HG02884 (cell line): ENCODE results near the gene TASOR2.
A peak's percentile ranks its signal among the peaks of the same experiment; 100 is the strongest.

Experiments used
- ATAC-seq: cut with Tn5 transposase; IDR thresholded peaks from one replicate; pipeline ENCODE4 v1.9.1; 2021; ENCODE audit warnings: mild to moderate bottlenecking, moderate library complexity; ENCODE audit not compliant: unreplicated experiment

The TASOR2 gene

DNA sequence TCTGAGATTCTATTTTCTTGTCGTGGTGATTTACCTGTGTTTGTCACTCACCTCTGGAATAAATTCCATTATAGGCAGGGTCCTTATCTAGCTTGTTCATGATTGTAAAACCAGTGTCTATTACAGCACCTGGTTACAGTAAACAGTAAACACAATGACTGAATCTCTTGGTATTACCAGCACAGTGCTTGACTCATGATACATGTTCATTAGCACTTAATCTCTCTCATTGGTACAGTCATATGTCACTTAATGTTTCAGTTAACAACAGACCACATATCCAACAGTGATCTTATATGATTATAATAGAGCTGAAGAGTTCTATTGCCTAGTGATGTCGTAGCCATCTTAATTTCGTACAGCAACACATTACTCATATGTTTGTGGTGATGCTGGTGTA is 1.6 kb upstream of the TASOR2 start:
- ATAC-seq = no peak

DNA sequence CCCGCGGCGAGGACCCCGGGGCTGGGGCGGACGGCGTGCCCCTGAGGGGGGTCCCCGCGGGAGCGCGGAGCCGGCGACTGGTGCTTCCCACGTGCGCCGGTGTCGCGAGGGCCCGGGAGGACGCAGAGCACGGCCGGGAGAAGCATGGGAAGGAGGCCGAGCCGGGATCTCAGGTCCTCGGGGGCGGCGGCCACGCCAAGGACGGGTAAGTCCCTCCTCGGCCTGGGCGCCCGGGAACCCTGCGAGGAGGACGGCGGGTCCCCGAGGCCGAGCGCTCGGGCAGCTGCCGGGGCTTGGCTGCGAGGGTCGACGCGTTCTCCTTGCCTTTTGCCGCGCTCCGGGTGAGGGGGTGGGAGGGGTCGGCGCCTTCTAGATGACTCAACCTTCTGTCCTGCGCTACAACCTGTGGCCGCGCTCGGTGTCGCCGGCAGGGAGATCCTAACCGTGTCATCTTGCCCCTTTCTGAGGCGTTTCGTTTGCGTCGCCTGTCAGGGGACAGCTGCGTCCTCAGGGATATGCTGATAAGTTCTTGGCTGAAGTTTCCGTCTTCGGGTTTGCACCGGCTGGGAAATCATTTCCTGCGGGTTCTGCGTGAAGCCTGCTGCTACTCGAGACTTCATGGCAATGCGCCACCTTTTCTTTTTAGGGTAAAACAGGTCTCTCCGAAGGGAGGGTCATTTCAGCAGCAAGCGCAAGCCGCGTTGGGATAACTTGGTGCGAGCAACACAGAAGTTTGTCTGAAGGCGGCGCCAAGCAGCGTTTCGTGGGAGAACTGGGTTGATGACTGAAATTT is 529 bp downstream of the TASOR2 start:
- peak; percentile 44 for ATAC-seq

- ATAC-seq = no peak
These were observed 1.2 kb downstream of the TASOR2 start for GRCh38 chr10:5685764-5686240.

DNA sequence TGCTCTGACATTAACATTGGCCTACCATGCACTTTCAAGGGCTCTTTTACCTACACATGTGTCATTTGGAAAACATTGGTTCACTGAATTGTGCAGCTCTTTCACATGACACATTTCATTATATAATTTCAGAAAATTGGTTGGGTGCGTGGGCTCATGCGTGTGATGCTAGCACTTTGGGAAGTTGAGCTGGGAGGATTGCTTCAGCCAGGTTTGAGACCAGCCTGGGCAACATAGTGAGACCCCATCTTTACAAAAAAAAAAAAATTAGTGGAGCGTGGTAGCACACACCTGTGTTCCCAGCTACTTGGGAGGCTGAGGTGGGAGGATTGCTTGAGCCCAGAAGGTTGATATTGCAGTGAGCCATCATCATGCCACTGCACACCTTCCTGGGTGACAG is 3.9 kb downstream of the TASOR2 start:
- ATAC-seq = no peak

GRCh38 chr10:5691786-5692185 is 7.1 kb downstream of the TASOR2 start:
- ATAC-seq = no peak

- ATAC-seq = peak; percentile 82
These were observed 8.1 kb downstream of the TASOR2 start for GRCh38 chr10:5692461-5693358.

DNA sequence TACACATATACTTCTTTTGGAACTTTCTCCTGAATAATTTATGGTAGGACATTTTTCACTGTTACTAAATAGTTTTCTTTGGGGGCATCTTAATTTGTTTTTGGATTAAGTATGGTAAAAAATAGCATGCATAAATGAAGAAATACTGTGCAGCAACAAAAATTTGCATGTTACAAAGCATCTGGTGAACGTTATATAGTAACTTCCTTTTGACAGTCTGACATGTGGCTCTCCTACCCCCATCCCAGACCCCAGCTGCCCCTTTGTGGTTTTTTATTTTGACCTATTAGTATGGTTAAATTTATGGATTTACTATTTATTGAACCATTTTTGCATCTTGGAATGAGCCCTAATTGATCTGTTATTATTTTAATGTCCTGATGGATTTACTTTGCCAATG is 9.9 kb downstream of the TASOR2 start:
- ATAC-seq = no peak

GRCh38 chr10:5697342-5697741 is 12.7 kb downstream of the TASOR2 start:
- ATAC-seq = no peak

- no peak for ATAC-seq
These were observed 13.4 kb downstream of the TASOR2 start for GRCh38 chr10:5698062-5698461.

- no peak for ATAC-seq
These were observed 23.7 kb downstream of the TASOR2 start for GRCh38 chr10:5708356-5708755.

DNA sequence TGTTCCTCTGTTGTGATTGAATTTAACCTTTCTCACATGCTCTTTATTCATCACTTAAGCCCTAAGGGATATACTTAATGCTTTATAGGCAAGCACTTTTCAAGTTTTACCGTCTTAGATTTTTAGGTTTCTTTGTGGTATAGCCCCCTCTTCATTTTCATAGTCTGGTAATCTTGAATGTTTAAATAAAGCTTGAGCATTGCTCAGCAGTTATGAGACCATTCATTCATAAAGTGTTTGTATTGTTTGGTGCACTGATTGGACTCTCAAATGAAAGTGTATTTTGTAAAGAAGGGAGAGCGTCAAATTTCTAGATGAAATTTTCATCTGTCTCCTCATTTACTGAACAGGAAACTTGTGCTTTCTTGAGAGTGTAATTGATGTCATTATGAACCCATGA is 25.2 kb downstream of the TASOR2 start:
- ATAC-seq = no peak

GRCh38 chr10:5710859-5711258 is 26.2 kb downstream of the TASOR2 start:
- no peak for ATAC-seq

DNA sequence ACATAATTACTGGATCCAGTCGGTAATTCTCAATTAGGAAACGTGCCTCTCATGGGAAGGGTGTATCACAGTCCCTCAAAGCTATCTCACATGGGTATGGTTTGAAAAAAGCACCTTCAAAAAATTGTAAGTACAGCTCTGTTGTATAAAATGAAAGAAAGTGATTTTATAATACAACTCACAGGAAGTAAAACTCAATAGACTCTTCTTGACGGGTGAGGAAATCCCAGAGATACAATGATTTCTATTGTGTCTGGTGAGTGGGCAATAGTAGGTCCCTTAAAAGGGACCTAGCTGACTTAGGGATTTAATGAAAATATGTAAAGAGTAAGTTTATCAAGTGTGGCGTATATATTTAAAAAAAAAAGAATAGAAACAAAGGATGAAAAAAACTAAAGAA is 27.0 kb downstream of the TASOR2 start:
- ATAC-seq = no peak

DNA sequence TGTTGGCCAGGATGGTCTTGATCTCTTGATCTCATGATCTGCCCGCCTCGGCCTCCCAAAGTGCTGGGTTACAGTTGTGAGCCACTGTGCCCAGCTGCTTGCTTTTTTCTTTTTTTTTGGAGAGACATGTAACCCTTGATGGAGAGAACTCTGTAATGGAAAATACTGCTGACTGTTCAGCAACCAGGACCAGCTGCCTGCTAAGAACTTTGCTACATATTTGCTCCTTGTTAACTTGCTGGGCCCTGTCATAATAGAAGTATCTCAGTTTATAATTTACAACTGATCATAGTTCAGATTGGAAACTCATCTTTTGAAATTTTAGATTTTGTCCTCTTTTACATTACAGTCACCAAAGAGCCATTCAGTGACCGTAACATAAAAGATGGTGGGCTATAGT is 34.9 kb downstream of the TASOR2 start:
- no peak for ATAC-seq

DNA sequence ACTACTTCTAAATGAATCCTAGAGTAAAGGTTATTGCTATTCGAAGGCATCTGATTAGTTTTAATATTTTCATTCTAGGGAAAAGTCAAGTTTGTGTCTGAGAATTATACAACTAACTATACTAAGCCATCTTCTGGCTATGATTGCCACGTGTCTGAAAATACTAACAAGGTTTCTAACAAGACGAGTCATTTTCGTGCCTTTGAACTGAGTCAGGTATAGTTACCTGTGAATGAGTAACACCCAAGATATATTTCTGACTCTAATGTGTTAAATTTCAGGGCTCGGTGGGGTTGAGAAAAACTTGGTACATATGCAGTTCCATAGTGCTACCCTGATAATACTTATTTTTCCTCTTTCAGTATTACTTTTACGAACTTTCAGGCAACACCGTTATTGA is 35.5 kb downstream of the TASOR2 start:
- no peak for ATAC-seq

DNA sequence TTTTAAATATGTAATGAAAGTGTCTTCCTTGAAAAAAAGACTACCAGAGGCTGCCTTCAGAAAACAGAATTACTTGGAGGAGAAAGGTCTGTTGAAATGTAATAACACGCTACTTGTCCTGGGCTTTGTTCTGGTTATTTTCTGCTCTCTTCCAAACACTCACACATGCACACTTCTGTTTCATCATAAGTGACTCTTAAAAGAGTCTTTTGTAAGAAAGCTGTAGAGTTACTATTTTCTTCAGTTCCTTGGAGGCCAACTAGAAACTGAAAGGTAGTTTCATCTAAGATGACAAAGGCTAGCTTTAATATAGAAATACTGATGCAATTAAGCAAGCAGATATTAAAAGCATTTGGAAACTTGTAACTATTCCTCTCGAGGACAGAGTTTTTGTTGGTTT is 39.1 kb downstream of the TASOR2 start:
- ATAC-seq = no peak

GRCh38 chr10:5730766-5731165 is 46.1 kb downstream of the TASOR2 start:
- no peak for ATAC-seq

DNA sequence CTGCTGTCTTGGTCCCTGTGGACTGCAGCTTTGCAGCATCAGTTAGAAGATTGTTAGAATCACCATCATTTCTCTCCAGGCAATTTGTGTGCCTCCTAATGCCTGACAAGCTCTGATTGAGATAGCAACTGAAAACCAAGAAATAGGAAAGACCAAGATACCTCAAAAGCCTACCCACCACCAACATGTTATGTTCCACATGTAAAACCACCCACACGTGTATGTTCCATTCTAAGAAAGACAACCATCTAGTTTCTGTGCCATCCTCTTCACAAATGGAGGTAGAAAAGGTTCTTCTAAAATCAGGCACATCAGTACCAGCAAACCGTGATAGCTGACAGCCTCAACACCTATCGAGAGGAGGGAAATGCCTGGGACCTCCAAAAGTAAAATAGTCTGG is 46.9 kb downstream of the TASOR2 start:
- no peak for ATAC-seq

DNA sequence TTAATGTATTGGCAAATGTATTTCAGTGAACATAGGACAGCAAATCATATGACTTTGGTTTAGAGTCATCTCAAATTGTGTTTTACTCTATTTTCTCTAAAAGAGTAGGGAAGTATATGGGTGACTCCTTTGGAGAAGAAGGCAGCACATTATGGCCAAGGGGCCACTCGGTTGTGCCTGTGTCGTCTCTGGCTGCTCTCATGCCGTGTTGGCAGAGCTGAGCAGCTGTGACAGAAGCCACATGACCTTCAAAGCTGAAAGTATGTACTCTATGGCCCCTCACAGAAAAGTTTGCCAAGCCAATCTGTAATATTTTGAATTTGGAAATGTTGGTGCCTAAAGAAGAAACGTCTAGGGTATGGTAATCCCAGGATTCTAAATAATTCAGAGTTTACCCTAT is 47.5 kb downstream of the TASOR2 start:
- ATAC-seq = no peak
